ENCODE data around the gene SLC26A5.

SLC26A5 gene

DNA sequence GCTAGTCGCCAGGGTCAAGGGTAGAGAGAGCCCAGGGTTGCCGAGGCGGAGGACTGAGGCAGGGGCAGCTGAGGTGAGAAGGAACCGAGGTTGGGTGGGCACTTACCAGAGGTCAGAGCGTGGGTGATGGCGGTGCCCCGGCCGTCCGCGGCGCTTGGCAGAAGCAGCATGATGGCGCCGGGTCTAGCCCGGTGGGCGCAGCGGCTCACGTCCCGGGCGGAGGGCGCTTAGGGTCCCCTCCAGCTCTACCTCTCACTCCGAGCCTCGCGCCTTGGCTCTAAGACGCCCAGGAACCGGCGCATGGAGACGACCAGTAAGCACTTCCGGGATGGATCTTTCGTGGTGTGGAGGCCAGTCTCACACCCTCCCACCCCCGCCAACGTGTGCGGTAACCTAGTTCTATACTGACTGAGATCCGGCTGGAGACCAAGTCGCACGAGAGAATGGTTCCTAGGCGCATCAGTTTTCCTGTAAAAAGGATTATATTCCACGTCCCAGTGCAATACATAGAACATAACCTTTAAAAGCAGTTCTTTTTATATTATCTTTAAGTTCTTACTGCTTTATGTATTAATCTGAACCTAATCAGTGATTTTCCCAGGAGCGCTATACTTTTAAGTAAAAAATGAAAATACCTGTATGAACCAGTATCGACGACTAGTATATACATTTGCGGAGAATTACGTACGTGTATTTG lies 101.4 kb downstream of the SLC26A5 start, which contains the start of gene DNAJC2:
DNAJC2 (minus strand) TSS at position 315 of the 697 bp plus-strand sequence; CDS start at position 170, 145 bp downstream.
- TF ChIP-seq SIN3A (IDR thresholded peaks at IDR 0.05; ENCODE audit: borderline replicate concordance, insufficient read depth, low read length) (peak; percentile 95; the same call in 1 of the 2 replicates), TAF1 (IDR thresholded peaks at IDR 0.05; ENCODE audit: borderline replicate concordance, insufficient read depth, low read length) (peak; percentile 94; the same call in 1 of the 2 replicates), POLR2AphosphoS5 (IDR thresholded peaks at IDR 0.05; ENCODE audit: low read depth, low read length) (peak; percentile 95), FOXP2 (optimal IDR thresholded peaks at IDR 0.05; ENCODE audit: borderline replicate concordance, extremely low read depth, extremely low read length, insufficient read depth) (peak; percentile 52)
- TF ChIP-seq, protein P1, sequence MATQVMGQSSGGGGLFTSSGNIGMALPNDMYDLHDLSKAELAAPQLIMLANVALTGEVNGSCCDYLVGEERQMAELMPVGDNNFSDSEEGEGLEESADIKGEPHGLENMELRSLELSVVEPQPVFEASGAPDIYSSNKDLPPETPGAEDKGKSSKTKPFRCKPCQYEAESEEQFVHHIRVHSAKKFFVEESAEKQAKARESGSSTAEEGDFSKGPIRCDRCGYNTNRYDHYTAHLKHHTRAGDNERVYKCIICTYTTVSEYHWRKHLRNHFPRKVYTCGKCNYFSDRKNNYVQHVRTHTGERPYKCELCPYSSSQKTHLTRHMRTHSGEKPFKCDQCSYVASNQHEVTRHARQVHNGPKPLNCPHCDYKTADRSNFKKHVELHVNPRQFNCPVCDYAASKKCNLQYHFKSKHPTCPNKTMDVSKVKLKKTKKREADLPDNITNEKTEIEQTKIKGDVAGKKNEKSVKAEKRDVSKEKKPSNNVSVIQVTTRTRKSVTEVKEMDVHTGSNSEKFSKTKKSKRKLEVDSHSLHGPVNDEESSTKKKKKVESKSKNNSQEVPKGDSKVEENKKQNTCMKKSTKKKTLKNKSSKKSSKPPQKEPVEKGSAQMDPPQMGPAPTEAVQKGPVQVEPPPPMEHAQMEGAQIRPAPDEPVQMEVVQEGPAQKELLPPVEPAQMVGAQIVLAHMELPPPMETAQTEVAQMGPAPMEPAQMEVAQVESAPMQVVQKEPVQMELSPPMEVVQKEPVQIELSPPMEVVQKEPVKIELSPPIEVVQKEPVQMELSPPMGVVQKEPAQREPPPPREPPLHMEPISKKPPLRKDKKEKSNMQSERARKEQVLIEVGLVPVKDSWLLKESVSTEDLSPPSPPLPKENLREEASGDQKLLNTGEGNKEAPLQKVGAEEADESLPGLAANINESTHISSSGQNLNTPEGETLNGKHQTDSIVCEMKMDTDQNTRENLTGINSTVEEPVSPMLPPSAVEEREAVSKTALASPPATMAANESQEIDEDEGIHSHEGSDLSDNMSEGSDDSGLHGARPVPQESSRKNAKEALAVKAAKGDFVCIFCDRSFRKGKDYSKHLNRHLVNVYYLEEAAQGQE (IDR thresholded peaks at IDR 0.05; ENCODE audit: insufficient read depth in 1 of 2, low read depth in 2 of 2, low read length in 2 of 2) = peak in 1 of 2 experiments; percentile 69; a peak in 1 of 4 replicates

DNA sequence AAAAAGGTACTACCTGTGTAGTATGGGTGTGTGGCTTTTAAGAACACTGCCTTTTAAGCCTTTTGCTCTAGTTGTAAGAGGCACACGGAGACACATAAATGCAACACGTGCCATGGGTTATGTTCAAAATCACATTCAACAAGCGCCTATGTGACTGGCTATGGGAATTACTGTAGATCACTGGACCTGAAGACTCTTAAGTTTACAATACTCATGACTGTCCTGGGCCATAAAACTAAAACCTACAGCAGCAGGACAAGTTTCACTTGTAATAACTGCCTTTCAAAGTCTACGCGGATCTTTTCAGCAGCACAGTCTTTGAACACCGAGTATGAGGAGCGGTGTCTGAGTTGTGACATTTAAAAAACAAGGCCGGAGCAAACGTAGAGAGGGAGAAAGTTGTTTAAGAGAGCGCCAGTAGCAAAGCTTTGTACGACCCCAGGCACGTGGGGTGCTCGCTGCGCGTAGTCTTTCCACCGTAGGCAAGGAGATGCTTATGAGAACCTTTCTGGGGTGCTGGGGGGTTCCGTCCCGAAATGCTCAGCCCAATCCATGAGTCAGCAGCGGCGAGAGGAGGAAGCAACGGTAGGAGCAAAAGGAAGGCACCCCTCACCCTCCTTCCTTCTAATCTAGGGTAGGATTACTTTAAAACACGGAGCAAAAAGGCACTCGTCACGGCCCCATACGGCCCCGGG lies 102.1 kb downstream of the SLC26A5 start:
- no peak for TF ChIP-seq POLR2AphosphoS5 (IDR thresholded peaks at IDR 0.05; ENCODE audit: low read depth, low read length)
- TF ChIP-seq TAF1 (IDR thresholded peaks at IDR 0.05; ENCODE audit: borderline replicate concordance, insufficient read depth, low read length) = no peak
- no peak for TF ChIP-seq FOXP2 (optimal IDR thresholded peaks at IDR 0.05; ENCODE audit: borderline replicate concordance, extremely low read depth, extremely low read length, insufficient read depth)
- TF ChIP-seq, protein P1 (IDR thresholded peaks at IDR 0.05; ENCODE audit: insufficient read depth in 1 of 2, low read depth in 2 of 2, low read length in 2 of 2) = no peak
- TF ChIP-seq SIN3A (IDR thresholded peaks at IDR 0.05; ENCODE audit: borderline replicate concordance, insufficient read depth, low read length) = 0 out of 2 replicates have a peak, but pooled peaks have one; percentile 44

DNA sequence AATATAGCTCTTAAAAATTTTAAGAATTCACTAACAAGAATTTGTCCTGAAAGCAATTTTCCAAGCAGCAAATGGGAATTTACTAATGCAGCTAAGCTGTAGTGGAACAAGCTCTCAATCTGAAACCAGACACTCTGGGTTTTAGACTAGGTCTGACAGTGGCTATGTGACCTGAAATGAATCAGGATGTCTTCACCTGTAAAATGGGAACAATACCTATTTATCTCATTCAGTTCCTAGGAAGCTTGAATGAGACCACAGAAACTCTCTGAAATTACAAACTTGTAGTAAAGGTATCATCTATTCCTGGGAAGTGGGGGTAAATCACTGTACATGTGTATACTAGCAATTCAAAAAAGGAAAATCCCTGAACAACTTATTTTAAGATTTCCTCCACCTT lies 102.7 kb downstream of the SLC26A5 start:
- TF ChIP-seq SIN3A (IDR thresholded peaks at IDR 0.05; ENCODE audit: borderline replicate concordance, insufficient read depth, low read length) = no peak
- TF ChIP-seq POLR2AphosphoS5 (IDR thresholded peaks at IDR 0.05; ENCODE audit: low read depth, low read length) = no peak
- TF ChIP-seq, protein P1 (IDR thresholded peaks at IDR 0.05; ENCODE audit: insufficient read depth in 1 of 2, low read depth in 2 of 2, low read length in 2 of 2) = no peak
- no peak for TF ChIP-seq TAF1 (IDR thresholded peaks at IDR 0.05; ENCODE audit: borderline replicate concordance, insufficient read depth, low read length)

DNA sequence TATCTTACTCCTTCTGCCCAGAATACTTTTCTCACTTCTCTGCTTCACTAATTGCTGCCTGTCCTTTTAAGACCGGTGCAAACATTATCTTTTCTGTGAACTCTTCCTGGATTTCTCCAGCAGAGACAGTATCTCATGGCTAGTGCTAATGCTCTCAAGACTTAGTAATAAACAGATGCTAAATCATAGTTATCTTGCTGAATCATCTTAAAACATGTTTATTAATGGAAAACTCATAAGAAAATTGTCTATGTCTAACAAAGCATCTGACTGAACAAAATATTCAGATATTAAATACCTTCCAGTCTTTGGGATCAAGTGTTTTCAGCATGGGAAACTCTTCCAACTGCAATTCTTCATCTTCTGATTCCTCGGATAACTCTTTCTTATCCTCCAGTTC lies 104.5 kb downstream of the SLC26A5 start:
- TF ChIP-seq TAF1 (IDR thresholded peaks at IDR 0.05; ENCODE audit: borderline replicate concordance, insufficient read depth, low read length) (no peak), POLR2AphosphoS5 (IDR thresholded peaks at IDR 0.05; ENCODE audit: low read depth, low read length) (no peak), FOXP2 (optimal IDR thresholded peaks at IDR 0.05; ENCODE audit: borderline replicate concordance, extremely low read depth, extremely low read length, insufficient read depth) (no peak), SIN3A (IDR thresholded peaks at IDR 0.05; ENCODE audit: borderline replicate concordance, insufficient read depth, low read length) (no peak)
- TF ChIP-seq, protein P1 (IDR thresholded peaks at IDR 0.05; ENCODE audit: insufficient read depth in 1 of 2, low read depth in 2 of 2, low read length in 2 of 2) = no peak

Measured in PFSK-1 (cell line).